Liver (tissue), 3 donors: ENCODE data around the gene GNG7.

Experiments
- ATF3 ChIP-seq: IDR thresholded peaks from 2 replicates; pipeline ENCODE4 v1.6.1; 2016; ENCODE audit warnings: antibody characterized with exemption
- CTCF ChIP-seq: fragments of 150-350 bp; IDR thresholded peaks from 2 replicates; pipeline ENCODE4 v1.5.1; 2017; ENCODE audit warnings: improper control_type of control experiment, low read depth, low read length; ENCODE audit not compliant: missing input control
- EGR1 ChIP-seq, 2 donors: IDR thresholded peaks; 2 replicates each; pipeline ENCODE4 v1.6.1; 2016 to 2018; ENCODE audit warnings: antibody characterized with exemption in 2 of 2, low read depth in 2 of 2
- FOXA1 ChIP-seq: IDR thresholded peaks from 2 replicates; pipeline ENCODE4 v1.6.1; 2016; ENCODE audit warnings: antibody characterized with exemption
- GABPA ChIP-seq, 2 donors: IDR thresholded peaks in 1 of 2; conservative IDR thresholded peaks in 1 of 2; 2 replicates each; pipeline ENCODE4 v1.6.1; 2016; ENCODE audit warnings: antibody characterized with exemption in 2 of 2, mild to moderate bottlenecking in 1 of 2, moderate library complexity in 1 of 2
- HNF4G ChIP-seq: IDR thresholded peaks from 2 replicates; pipeline ENCODE4 v1.6.1; 2016; ENCODE audit warnings: antibody characterized with exemption
- JUND ChIP-seq, 2 donors: IDR thresholded peaks; 2 replicates each; pipeline ENCODE4 v1.6.1; 2016; ENCODE audit warnings: antibody characterized with exemption in 2 of 2
- MAX ChIP-seq: IDR thresholded peaks from 2 replicates; pipeline ENCODE4 v1.6.1; 2016; ENCODE audit warnings: antibody characterized with exemption
- RAD21 ChIP-seq, 2 donors: IDR thresholded peaks; 2 replicates each; pipeline ENCODE4 v1.6.1; 2016; ENCODE audit warnings: antibody characterized with exemption in 2 of 2, mild to moderate bottlenecking in 2 of 2
- REST ChIP-seq: IDR thresholded peaks from 2 replicates; pipeline ENCODE4 v1.6.1; 2016; ENCODE audit warnings: antibody characterized with exemption, mild to moderate bottlenecking
- SP1 ChIP-seq: IDR thresholded peaks from 2 replicates; pipeline ENCODE4 v1.6.1; 2018; ENCODE audit warnings: antibody characterized with exemption, mild to moderate bottlenecking
- YY1 ChIP-seq: IDR thresholded peaks from 2 replicates; pipeline ENCODE4 v1.6.1; 2016; ENCODE audit warnings: antibody characterized with exemption, mild to moderate bottlenecking
- ZBTB33 ChIP-seq: IDR thresholded peaks from 2 replicates; pipeline ENCODE4 v1.6.1; 2016; ENCODE audit warnings: antibody characterized with exemption
- donor health status: healthy.
- donor health status: healthy.

GRCh38 chr19:2732883-2733282, 30.4 kb upstream of the GNG7 start:
- TF ChIP-seq CTCF = no peak
- no peak for TF ChIP-seq HNF4G
- TF ChIP-seq RAD21 (IDR thresholded peaks at IDR 0.05) = no peak
- no peak for TF ChIP-seq ZBTB33
- TF ChIP-seq MAX = no peak
- no peak for TF ChIP-seq JUND (IDR thresholded peaks at IDR 0.05)
- TF ChIP-seq YY1 = no peak
- TF ChIP-seq EGR1 (IDR thresholded peaks at IDR 0.05; ENCODE audit: low read depth in 2 of 2) = no peak
- no peak for TF ChIP-seq GABPA (IDR thresholded peaks at IDR 0.05 in 1 of 2, conservative IDR thresholded peaks at IDR 0.05 in 1 of 2)
- no peak for TF ChIP-seq SP1
- no peak for TF ChIP-seq REST
- TF ChIP-seq ATF3 = no peak
- TF ChIP-seq FOXA1 = no peak
